ENCODE measurements around the gene ZNF491.
A peak's percentile ranks its signal among the peaks of the same experiment; 100 is the strongest.
"Not testable (repeated sequence)": the region's sequence is repeated elsewhere in the genome, so short reads cannot be mapped to it uniquely, and the experiment has no call there.

The ZNF491 gene

GRCh38 chr19:11798391-11799330 lies at the start of gene ZNF491:
ZNF491 (plus strand) TSS chr19:11798523; CDS start chr19:11805954, 7,431 bp downstream.
- DNase-seq, result peak; percentile 79 to 91

- no peak for DNase-seq
Observed at GRCh38 chr19:11749751-11750150, 48.6 kb upstream of the ZNF491 start.

GRCh38 chr19:11752244-11752736 lies 46.0 kb upstream of the ZNF491 start:
- no peak for DNase-seq

- no peak for DNase-seq
Observed at GRCh38 chr19:11754663-11755062, 43.7 kb upstream of the ZNF491 start.

- DNase-seq, result no peak
Observed at GRCh38 chr19:11756965-11757364, 41.4 kb upstream of the ZNF491 start.

GRCh38 chr19:11759805-11760204 lies 38.5 kb upstream of the ZNF491 start:
- DNase-seq, result no peak

- no peak for DNase-seq
Observed at GRCh38 chr19:11763117-11763516, 35.2 kb upstream of the ZNF491 start.

- DNase-seq, result no peak
Observed at GRCh38 chr19:11763611-11764010, 34.7 kb upstream of the ZNF491 start.

GRCh38 chr19:11766597-11767591 lies 31.4 kb upstream of the ZNF491 start, which contains the start of gene ZNF441:
ZNF441 (plus strand) TSS chr19:11767000; CDS start chr19:11767194, 194 bp downstream.
- DNase-seq, result peak; percentile 93 to 99

- peak; percentile 11 to 12 for DNase-seq
Observed at GRCh38 chr19:11767633-11768133, 30.6 kb upstream of the ZNF491 start.

GRCh38 chr19:11769995-11770394 lies 28.3 kb upstream of the ZNF491 start:
- no peak for DNase-seq

GRCh38 chr19:11771520-11771919 lies 26.8 kb upstream of the ZNF491 start:
- not testable (repeated sequence) for DNase-seq

- DNase-seq, result not testable (repeated sequence)
Observed at GRCh38 chr19:11776669-11777068, 21.7 kb upstream of the ZNF491 start.

- no peak for DNase-seq
Observed at GRCh38 chr19:11780431-11781020, 17.8 kb upstream of the ZNF491 start.

GRCh38 chr19:11781295-11782057 lies 16.8 kb upstream of the ZNF491 start:
- no peak for DNase-seq

GRCh38 chr19:11783767-11784166 lies 14.6 kb upstream of the ZNF491 start:
- DNase-seq, result no peak

GRCh38 chr19:11784356-11784755 lies 14.0 kb upstream of the ZNF491 start:
- DNase-seq, result no peak

- no peak for DNase-seq
Observed at GRCh38 chr19:11787536-11787935, 10.8 kb upstream of the ZNF491 start.

GRCh38 chr19:11792942-11793341 lies 5.4 kb upstream of the ZNF491 start:
- no peak for DNase-seq

GRCh38 chr19:11797491-11797890 lies 832 bp upstream of the ZNF491 start:
- DNase-seq, result peak; percentile 73 to 92

- DNase-seq, result no peak
Observed at GRCh38 chr19:11806354-11807098, 8.2 kb downstream of the ZNF491 start.

All from inflammatory macrophage treated with lipopolysaccharide for 1 hour (primary cell).